Fibroblast of pulmonary artery (primary cell): ENCODE results near the gene IRF8.

Experiments used
- DNase-seq: peaks from one replicate; pipeline ENCODE4 v3.0.0-alpha.2; 2010; ENCODE audit warnings: low read depth
- H3K4me3 ChIP-seq: replicated peaks from 2 replicates; pipeline ENCODE4 v1.5.1; 2011; ENCODE audit warnings: low read depth, mild to moderate bottlenecking, control low read depth, low read length, moderate library complexity
- CTCF ChIP-seq: IDR thresholded peaks from 2 replicates; pipeline ENCODE4 v1.5.1; 2011; ENCODE audit warnings: mild to moderate bottlenecking, control low read depth, low read length, inconsistent platforms; ENCODE audit errors: missing control alignments

The IRF8 gene

GRCh38 chr16:85898521-85899442 is at the start of gene IRF8:
IRF8 (plus strand) TSS chr16:85899162; CDS start chr16:85903016, 3,854 bp downstream.
- peak within 1 kb of the TSS; percentile 49 for H3K4me3 ChIP-seq
- no peak for TF ChIP-seq CTCF

GRCh38 chr16:85849388-85849787 is 49.6 kb upstream of the IRF8 start:
- DNase-seq: no peak
- no peak for TF ChIP-seq CTCF
- no peak overlapping the region for H3K4me3 ChIP-seq

More at GRCh38 chr16:85898521-85899442, at the start of gene IRF8:
- DNase-seq: peak; percentile 57

GRCh38 chr16:85850344-85850880 is 48.5 kb upstream of the IRF8 start:
- DNase-seq: no peak
- TF ChIP-seq CTCF: no peak
- H3K4me3 ChIP-seq: no peak overlapping the region

GRCh38 chr16:85851034-85851785 is 47.8 kb upstream of the IRF8 start:
- no peak for TF ChIP-seq CTCF
- DNase-seq: no peak
- H3K4me3 ChIP-seq: no peak overlapping the region

GRCh38 chr16:85853547-85854545 is 45.1 kb upstream of the IRF8 start:
- DNase-seq: no peak
- no peak for TF ChIP-seq CTCF
- no peak overlapping the region for H3K4me3 ChIP-seq

- no peak overlapping the region for H3K4me3 ChIP-seq
- no peak for DNase-seq
- TF ChIP-seq CTCF: no peak
These were observed 44.0 kb upstream of the IRF8 start for GRCh38 chr16:85854935-85855334.
